ENCODE measurements around the gene GGT7.
"Not testable (repeated sequence)": the region's sequence is repeated elsewhere in the genome, so short reads cannot be mapped to it uniquely, and the experiment has no call there.

The GGT7 gene

DNA sequence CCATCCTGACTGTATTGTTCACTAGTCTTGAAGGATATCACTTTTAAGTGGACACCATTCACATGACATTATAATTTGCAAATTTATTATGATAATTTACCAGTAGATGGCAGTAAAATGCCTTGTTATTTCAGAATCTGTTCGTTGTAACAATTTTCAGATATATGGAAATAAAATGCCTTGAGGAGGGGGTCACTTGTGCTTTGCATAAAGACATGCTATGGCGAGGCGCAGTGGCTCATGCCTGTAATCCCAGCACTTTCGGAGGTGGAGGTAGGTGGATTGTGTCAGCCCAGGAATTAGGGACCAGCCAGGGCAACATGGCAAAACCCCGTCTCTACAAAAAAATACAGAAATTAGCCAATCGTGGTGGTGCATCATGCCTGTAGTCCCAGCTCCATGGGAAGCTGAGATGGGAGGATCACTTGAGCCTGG lies 38.2 kb downstream of the GGT7 start:
- DNase-seq: peak; percentile 40 to 62

DNA sequence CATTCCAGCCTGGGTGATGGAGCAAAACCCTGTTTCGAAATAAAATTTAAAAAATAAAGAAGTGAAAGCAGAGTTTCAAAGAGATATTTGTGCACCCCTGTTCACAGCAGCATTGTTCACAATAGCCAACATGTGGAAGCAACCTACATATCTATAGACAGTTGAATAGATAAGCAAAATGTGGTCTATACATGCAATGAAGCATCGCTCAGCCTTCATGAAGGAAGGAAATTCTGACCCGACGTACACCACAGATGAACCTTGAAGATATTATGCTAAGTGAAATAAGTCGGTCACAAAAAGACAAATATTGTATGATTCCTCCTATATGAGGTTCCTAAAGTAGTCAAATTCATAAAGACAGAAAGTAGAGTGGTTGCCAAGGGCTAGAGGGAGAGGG lies 40.7 kb downstream of the GGT7 start:
- no peak for DNase-seq

DNA sequence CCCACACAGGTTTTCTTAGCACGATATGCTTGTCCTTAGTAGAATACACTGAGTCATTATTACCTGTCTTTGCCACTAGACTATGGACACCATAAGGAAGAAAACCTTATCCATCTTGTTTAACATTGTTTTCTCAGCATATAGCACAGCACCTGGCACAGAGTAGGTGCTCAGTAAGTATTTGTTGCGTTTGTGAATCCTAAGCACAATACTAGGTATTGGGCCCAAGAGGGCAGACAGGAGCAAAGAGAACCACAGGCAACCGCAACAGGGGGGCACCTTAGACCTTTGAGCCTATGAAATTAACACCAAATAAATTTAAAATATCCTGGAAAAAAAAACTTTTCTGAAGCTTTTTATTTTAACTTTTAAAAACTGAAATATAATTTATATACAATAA lies 43.5 kb downstream of the GGT7 start:
- no peak for DNase-seq

DNA sequence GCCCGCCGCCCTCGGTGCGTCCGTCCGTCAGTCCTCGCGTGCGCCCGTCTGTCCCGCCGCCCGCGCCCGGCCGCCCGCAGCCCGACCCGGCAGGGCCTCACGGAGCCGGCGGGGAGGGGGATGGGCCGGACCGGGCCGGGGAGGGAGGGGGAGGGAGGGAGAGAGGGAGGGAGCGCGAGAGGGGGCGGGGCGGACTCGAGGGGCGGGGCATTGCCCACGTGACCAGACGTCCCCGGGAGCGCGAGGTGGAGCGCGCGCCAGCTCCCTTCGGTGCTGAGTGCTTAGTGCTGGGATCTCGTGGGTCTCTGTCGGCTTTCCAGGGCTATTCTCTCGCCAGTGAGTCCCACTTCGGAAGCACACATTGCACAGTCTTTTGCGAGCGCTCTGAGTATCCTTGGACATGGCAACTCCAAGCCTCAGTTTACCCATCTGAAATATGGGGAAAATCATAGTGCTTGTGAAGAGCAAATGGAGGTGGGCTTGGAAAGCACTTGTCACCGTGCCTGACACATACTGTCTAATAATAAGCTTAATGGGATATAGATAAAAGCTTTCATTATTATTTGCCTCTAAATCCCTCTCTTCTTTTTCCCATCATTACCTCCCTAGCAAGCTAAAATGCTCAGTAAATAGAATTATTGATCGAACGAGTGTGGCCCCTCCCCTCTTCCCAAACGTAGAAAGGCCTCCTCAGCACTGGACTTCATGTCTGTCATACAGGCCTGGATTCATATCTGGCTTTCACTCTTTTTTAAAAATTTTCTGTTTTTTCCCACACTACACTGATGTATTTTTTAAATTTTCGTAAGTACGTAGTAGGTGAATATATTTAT lies 46.9 kb downstream of the GGT7 start, which contains the start of gene NCOA6:
NCOA6 (minus strand) TSS at position 122 of the 833 bp plus-strand sequence. CDS start 43,296 bp downstream, outside the sequence.
- peak; percentile 78 to 85 for DNase-seq

DNA sequence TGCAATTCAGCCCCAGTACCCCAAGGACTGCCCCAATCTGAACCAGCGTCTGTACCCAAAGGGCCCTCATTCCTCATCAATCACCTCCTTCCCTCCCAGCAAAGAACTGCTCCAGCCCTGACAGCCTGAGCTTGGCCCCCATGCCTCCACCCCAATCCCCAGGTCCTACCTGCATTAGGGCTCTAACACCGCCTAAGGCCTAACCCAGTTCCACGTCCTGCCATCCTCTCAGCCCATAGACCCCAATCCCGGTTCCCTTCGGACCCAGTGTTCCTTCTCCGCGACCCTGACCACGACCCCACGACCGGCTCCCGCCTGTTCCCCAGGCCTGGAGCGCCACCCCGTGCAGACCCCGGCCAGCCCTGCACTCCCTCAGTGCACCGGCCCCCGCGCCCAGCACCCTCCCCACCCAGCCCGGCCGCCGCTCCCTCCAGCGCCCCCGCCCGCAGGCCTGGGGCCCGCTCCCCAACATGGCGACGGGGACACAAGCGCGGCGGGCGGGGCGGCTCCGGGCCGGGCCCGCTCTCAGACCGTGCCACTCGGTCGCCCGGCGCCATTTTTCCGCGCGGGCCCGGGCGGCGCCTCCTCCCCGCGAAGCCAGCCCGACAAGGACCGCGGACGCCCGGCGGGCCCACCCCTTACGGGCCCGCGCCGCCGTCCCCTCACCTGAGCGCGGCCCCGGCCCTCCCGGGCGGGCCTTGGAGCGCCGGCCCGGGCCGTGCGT lies 47.7 kb downstream of the GGT7 start:
- DNase-seq: peak; percentile 50 to 64

DNA sequence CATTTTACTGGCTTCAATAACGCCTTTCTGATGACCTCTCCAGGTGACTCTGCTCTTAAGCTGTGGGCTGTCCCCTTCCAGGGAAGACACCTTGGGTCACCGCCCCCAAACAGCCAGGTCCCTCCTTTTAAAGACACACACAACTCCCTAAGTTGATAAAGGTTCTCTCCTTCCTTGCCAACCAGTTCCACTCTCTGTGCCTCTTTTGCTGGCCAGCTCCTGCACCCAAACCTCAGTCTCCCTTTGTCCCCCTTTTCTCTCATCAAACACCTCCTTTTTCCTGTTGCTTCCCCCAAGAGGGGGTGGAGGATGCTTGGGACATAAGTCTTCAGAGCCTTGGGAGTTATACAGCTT lies 48.2 kb downstream of the GGT7 start:
- DNase-seq: peak; percentile 20 to 64

DNA sequence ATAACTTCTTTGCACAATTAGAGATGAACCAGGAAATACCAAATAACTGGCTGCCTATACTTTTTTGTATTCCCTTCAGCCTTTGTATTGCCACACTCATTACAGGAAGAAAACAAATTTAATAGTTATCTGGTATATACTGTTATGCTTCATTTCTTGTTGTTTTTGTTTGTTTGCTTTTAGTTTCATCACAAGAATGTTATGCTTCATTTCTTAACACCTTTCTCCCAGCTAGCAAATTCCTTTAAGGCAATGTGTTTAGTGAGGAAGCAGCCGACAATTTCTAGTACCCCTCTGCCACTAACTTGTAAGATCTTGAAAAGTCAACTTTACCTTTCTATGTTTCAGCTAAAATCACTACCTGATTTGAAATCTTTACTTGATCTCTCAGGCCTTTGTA lies 48.6 kb downstream of the GGT7 start:
- no peak for DNase-seq

DNA sequence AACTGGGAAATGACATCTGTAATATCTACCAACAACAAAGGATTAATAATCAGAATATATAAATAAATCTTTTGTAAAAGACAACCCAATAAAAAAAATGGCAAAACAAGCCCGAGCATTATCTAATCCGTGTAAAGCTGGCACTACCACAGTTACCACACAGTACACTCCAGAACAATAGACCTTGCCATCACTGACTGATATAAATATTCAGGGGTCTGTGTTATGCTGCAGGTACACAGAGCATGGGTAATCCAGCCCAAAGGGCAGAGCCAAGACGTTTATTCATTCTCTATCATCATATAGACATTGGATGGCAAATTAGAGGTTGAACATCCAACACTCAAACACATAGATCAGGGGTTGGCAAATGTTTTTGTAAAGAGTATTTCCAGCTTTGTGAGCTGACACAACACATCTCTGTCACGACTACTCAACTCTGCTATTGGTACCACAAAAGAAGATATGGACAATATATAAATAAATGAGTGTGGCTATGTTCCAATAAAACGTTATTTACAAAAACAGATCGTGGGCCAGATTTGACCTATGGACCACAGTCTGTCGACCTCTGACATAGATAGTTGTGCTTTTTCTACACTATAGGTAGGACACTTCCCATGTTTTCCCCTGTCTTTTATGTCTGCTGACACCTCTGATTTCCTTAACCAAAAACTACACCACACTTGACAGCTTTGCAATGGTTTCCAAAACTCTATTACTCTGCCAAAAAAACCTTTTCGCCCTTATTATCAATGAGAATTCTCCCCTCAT lies 51.7 kb downstream of the GGT7 start:
- no peak for DNase-seq

DNA sequence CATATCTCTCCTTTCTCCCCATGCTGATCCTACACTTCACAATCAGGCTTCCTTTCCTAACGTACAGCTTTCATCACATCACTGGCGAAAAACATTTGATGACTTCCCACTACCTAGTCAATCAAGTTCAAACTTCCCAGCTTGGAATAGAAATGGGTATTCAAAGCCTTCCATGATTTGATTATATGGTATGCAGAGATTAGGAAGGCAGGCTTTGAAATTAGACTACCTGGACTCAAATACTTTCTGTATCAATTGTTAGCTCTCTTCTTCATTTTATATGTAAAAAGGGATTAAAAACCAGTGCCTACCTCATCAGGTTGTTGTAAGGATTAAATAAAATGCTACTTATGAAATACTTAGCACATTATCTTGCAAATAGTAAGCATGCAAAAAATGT lies 54.9 kb downstream of the GGT7 start:
- DNase-seq: no peak

DNA sequence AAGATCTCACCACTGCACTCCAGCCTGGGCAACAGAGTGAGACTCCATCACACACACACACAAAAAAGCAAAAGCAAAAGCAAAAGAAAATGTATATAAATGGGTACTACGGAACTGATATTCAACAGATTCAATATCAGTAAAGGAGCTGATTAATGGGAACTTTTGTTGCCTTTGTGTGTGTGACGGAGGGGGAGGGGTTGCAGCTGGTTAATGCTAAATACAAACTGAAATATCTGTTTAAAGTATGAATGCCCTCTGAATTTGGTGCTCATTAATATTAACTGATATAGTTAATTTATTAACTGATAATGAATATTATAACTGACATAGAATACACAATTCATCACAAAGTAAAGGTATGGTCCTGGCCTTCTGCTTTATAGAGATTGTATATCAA lies 55.6 kb downstream of the GGT7 start:
- DNase-seq: no peak

DNA sequence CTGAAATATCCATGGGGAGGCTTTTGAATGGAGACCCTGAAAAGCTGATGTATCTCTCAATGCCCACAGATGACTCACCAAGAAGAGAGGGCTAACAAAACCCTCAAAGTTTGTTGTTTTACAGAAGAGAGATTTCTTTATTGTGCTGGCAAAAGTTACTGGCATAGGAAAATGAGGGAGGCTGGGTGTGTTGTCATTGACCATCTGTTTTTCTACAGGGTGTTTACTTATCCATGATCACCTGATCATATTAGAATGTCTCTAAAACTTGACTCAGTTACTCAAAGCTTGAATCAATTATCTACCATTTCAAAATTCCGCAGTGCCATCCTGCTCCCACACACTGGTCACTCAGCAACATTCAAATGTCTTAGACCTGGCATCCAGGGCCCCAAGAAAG lies 57.0 kb downstream of the GGT7 start:
- no peak for DNase-seq

DNA sequence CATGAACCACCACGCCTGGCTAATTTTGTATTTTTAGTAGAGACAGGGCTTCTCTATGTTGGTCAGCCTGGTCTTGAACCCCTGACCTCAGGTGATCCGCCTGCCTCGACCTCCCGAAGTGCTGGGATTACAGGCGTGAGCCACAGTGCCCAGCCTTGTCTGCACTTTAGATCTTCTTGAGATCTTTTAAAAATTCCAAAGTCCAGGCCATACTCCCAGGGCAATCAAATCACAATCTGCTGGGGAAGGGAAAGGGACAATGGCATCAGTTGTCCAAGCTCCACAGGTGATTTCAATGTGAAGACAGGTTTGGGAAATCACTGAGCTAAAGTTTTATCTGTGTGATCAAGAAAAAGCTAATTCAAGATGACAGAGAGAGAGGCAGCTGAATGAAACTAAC lies 64.1 kb downstream of the GGT7 start:
- no peak for DNase-seq

DNA sequence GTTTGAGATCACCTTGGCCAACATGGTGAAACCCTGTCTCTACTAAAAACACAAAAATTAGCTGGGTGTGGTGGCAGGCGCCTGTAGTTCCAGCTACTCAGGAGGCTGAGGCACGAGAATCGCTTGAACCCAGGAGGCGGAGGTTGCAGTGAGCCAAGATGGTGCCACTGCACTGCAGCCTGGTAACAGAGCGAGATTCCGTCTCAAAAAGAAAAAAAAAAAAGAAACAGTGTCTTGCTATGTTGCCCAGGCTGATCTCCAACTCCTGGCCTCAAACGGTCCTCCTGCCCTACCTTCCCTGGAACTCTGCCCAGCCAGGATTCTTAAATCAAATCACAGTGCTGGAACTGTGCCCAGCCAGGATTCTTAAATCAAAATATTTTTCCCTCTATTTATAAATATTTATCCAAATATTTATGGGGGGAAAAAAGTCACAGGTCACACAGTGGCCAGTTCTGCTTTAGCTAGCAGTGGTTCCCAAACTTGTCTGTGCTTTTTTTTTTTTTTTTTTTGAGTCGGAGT lies 64.7 kb downstream of the GGT7 start:
- not testable (repeated sequence) for DNase-seq

DNA sequence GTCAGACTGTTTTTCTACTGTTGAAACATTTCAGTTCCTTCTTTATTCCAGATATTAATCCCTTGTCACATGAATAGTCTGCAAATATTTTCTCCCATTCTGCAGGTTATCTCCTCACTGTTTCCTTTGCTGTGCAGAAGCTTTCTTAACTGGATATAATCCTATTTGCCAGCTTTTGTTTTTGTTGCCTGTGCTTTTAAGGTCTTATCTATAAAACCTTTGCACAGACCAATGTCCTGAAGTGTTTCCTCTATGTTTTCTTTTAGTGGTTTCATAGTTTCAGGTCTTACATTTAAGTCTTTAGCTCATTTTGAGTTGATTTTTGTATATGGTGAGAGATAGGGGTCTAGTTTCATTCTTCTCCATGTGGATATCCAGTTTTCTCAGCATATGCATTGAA lies 66.4 kb downstream of the GGT7 start:
- no peak for DNase-seq

DNA sequence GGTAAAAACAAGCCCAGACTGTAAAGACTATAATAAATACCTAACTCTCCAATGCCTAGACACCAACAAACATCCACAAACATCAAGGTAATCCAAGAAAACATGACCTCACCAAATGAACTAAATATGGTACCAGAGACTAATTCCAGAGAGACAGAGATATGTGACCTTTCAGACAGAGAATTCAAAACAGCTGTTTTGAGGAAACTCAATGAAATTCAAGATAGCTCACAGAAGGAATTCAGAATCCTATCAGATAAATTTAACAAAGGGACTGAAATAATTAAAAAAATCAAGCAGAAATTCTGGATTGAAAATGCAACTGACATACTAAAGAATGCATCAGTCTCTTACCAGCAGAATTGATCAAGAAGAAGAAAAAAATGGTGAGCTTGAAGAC lies 73.8 kb downstream of the GGT7 start:
- DNase-seq: no peak

DNA sequence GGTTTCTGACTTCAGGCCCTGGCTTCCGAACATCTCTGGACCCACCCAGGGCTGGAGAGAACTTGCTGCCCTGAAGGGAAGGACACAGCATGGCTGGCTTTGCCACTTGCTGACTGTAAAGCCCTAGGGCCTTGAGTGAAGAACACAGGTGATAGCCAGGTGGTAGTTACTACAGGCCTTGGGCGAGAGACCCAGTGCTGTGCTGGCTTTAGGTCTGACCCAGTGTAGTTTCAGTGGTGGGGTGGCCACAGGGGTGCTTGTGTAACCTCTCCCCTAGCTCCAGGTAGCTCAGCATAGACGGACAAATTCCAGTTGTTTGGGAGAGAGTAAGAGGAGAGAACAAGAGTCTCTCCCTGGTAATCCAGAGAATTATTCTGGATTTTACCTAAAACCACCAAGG lies 74.3 kb downstream of the GGT7 start:
- DNase-seq: no peak

DNA sequence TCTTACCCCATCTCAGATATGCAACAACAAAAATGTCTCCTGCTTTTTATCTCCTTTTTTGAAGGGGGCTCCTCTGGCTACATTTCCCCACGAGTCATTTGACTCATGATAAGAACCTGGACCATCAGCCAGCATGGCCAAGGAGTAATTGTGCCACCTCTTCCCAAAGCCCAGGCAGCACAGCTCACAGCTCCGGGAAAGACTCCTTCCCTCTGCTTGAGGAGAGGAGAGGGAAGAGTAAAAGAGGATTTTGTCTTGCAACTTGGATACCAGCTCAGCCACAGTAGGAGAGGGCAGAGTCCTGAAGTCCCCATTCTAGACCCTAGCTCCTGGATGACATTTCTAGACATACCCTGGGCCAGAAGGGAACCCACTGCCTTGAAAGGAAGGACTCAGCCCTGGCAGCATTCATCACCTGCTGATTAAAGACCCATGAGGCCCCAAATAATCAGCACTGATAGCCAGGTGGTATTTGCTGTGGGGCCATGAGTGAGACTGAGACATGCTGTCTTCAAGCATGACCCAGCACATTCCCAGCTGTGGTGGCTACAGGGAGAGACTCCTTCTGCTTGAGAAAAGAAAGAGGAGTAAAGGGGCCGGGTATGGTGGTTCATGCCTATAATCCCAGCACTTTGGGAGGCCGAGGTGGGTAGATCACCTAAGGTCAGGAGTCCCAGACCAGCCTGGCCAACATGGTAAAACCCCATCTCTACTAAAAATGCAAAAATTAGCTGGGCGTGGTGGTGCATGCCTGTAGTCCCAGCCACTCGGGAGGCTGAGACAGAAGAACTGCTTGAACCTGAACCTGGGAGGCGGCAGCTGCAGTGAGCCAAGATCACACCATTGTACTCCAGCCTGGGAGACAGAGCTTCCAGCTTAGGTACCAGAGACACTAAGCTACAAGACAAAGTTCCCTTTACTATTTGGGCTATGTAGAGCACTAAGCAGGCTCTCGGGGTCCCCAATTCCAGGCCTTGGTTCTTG lies 75.4 kb downstream of the GGT7 start:
- DNase-seq: no peak

Measured in NCI-H2081 (cell line).